HG02885 (cell line): Measurements from ENCODE around the gene ITPA.
A peak's percentile ranks its signal among the peaks of the same experiment; 100 is the strongest.
"Not testable (repeated sequence)": the region's sequence is repeated elsewhere in the genome, so short reads cannot be mapped to it uniquely, and the experiment has no call there.

Source experiments
- ATAC-seq: cut with Tn5 transposase; IDR thresholded peaks from one replicate; pipeline ENCODE4 v1.9.1; 2021; ENCODE audit warnings: mild to moderate bottlenecking; ENCODE audit not compliant: unreplicated experiment, poor library complexity

ITPA gene

GRCh38 chr20:3195590-3196237, 13.6 kb upstream of the ITPA start:
- ATAC-seq: no peak

DNA sequence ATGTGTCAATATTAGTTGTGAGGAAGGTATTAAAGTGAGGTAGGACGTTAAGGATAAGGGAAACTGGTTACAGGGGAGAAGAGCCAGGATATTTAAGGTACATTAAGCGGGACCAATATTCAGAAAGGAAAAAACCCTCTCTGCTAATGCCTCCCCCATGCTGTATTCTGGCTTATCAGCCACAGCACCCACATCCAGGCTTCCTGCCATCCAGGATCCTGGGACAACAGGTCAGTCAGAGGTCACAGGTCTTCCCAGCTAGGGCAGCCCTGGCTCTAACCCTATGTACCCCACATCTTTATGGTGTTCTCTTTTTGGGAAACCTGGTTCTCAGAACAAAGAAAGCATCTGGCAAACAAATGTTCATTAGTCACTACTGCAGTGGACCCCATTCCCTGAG, 10.1 kb upstream of the ITPA start:
- no peak for ATAC-seq

DNA sequence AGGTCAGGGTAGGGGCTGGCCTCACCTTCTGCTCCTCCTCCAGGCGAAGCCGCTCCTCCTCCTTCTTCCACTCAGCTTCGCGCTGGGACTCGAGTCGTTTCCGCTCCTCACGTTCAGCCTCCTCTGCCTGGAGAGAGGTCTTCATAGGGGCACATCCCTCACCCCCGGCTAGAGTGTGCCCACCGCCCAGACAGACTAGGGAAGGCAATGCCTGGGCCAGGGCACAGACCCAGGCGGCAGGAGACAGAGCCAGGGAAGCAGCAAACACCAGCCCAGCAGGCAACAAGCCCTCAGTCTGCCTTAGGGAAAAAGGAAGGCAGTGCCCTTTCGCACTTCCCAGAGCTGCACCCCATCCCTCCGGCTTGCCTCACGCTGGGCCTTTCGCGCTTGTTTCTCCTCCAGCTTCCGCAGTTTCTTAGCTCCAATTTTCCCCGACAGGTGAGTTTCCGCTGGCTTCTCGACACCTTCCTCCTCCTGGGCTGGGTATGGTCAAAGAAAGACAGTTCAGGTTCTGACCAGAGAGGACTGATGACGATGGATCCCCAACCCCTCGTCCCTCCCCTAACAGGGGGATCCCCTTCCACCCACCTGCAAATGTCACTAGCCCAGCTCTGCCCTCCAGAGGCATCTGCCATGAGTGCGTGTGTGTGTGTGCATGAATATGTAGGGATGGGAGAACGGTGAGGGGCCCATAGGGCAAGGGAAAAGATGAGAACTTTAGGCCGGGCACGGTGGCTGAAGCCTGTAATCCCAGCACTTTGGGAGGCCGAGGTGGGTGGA, 9.1 kb upstream of the ITPA start:
- ATAC-seq: no peak

DNA sequence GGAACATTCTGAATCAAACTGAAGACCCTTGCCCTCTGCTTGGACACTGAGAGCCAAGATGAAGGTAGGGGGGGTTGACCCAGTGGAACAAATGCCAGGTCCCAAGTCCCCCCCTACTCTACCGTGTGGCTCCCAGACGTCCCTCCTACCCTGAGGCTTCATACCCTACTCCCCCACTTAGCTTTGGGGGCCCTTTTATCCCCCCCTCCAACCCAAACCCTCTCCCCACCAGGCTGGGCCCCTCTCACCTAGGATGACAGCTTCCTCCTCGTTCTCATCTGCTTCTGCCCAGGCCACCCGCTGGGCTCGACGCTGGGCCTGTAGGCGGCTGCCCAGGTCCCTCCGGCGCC, 6.4 kb upstream of the ITPA start:
- ATAC-seq: no peak

DNA sequence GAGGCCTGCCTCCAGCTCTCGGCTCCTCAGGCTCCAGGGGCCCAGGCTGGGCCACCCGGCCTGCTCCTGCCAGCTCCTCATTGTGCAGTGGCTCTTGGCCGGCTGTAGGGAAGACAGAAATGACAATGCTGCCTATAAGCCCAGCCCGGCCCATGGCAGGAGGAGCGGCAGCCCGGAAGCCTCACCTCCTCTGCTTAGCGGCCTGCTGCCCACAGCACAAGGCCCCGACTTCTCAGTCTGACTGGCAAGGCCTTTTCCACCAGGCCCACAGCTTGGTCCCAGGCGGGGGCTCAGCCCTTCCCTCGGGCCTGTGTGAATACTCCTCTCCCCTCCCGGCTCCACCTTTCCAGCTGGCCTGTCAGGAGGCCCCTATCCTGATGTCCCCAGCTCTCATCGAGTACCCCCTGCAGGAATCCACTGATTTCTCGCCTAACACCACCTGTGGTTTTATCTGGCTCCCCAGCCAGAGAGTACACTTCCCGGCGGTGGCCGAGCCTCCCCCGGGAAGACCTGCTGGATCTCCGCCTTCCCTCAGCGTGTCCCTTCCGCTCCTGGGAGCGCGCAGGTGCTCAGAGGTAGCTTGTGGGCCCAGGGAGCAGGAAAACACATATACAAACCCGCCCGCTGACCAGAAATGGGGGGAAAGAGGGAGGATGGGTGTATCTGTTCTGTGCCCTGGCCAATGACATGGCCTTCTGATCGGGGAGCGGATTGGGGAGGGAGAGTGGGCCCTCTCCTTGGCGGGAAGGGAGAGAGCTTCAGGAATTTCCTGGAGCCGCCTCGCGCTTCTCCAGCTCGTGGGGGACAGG, 5.8 kb upstream of the ITPA start:
- peak; percentile 26 for ATAC-seq

DNA sequence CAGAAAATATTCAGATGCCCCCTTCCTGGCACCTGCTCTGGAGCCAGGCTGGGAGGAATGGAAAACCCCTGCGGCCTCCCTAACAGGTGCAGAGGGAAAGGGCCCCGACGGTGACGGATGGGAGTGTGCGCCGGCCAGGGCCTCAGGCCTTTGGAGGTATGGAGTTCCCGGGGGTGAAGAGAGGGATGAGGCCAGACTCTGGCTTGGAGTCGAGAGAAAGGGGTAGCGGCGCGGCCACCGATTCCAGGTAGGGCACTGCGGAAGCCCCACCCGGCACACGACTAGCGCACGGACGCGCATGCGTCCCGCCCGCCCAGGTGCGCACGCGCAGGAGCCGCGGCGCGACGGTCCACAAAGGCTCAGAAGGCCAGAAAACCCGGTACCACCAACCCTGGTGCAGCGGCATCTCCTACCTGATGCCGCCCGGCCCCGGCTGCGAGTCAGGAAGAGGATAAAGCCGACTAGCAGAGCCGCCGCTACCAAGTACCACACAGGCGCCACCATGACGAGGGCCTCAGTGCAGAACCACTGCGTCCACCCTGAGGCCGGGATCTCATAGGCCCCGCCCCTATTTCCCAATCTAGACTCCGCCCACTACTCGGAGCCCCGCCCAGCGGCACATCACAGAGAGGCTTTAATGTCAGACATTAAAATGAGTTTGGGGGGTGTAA, 5.0 kb upstream of the ITPA start, which contains the start of gene DDRGK1:
DDRGK1 (minus strand) TSS at position 559 of the 671 bp plus-strand sequence; CDS start at position 504, 55 bp downstream.
- peak; percentile 78 for ATAC-seq

DNA sequence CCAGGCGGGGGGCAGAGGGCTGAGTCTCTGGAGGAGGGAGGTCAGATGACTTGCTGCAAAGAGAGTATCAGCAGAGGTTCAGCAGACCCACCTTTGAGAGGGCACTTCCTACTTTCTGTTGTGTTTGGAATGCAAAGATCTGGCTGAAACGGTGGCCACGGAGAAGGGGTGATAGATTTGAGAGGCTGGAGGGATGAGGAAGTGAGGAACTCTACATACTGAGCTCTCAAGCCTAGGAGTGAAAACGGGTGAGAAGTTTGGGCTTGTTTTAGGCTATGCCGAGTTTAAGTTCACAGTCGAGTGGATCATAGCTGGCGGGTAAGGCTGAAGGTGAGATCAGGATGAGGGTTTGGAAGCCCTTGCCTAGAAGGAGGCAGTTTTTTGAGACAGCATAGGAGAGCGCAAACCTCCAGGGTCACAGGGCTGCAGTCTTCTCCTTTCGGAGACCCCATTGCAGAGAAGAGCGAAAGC, 477 bp upstream of the ITPA start:
- peak; percentile 3 for ATAC-seq

DNA sequence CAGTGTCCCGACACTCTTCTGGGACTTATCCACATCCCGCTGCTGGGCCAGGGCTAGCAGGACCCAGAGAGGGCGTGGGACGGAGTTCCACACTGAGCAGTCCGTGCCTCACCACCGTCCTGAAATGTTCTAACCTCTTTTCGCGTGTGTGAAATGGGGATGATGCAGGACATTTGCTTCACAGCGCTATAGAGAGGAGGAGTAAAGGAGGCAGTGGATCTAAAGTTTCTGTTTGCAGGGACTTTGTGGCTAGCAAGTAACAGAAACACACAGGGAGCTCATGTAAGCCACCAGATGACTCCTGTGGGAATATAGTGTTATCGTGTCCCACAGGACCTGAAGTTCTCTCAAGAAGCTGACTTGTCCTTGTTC, 634 bp downstream of the ITPA start:
- peak; percentile 7 for ATAC-seq

DNA sequence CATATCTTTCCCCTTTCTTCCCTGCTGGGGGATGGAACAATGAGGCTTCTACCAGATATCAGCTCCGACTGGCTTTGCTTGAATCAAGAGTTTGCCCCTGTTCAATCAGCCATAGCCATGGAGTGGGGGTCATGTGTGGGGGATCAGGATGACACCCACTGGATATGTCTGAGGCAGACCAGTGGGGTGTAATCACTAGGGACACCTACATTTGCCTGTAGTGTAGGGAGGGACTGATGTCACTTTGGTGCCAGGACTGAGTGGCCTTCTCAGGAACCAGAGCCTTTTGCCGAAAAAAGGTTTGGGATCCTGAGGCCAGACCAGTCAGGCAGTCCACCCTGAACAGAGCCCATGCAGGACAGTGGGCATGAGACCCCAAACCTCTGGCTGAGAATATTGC, 1.0 kb downstream of the ITPA start:
- no peak for ATAC-seq

DNA sequence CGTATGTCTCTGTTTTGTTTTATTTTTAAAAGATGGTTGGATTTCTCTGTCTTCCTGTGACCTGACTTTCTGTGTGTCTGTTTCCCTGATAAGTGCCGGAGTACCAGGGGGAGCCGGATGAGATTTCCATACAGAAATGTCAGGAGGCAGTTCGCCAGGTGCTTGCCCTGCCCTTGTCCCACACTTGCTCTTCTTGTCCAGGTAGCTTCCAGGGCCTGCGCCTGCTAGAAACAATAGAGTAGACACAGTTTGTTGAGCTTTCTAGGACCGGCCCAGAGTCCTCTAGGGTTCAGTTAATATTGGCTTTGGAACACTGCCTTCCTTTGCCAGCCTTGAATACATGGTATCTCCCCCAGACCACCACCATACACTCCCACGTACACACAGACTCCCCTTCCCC, 3.9 kb downstream of the ITPA start:
- no peak for ATAC-seq

GRCh38 chr20:3215359-3215917, 6.1 kb downstream of the ITPA start:
- ATAC-seq: not testable (repeated sequence)

DNA sequence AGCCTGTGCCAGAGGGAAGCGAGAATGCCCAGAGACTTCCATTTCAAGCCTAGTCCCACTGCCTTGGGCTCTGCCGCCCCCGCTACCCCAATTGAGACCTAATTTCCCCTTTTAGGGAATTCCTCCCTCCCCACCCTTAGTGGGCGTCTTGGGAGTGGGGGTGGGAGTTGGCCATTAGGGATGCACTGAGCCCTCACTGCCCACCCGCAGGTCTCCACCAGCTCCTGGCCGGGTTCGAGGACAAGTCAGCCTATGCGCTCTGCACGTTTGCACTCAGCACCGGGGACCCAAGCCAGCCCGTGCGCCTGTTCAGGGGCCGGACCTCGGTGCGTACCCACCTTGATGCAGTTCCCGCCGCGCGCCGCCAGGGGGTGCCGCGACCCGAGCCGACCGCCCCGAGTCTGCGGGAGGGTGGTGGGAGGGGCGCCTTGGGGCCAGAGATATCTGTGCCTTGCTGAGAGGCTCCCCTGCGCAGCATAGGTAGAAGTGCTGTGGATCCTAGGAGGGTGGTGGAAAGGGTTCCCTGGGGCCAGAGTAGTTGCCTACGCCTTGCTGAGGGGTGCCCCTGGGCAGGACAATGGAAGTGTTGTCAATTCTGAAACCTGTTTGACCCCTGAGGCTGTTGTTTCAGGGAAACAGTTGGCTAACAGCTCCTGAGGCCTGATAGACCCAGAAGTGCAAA, 9.2 kb downstream of the ITPA start:
- peak; percentile 82 for ATAC-seq

- ATAC-seq: no peak
These were observed 12.3 kb downstream of the ITPA start for GRCh38 chr20:3221398-3222226.

DNA sequence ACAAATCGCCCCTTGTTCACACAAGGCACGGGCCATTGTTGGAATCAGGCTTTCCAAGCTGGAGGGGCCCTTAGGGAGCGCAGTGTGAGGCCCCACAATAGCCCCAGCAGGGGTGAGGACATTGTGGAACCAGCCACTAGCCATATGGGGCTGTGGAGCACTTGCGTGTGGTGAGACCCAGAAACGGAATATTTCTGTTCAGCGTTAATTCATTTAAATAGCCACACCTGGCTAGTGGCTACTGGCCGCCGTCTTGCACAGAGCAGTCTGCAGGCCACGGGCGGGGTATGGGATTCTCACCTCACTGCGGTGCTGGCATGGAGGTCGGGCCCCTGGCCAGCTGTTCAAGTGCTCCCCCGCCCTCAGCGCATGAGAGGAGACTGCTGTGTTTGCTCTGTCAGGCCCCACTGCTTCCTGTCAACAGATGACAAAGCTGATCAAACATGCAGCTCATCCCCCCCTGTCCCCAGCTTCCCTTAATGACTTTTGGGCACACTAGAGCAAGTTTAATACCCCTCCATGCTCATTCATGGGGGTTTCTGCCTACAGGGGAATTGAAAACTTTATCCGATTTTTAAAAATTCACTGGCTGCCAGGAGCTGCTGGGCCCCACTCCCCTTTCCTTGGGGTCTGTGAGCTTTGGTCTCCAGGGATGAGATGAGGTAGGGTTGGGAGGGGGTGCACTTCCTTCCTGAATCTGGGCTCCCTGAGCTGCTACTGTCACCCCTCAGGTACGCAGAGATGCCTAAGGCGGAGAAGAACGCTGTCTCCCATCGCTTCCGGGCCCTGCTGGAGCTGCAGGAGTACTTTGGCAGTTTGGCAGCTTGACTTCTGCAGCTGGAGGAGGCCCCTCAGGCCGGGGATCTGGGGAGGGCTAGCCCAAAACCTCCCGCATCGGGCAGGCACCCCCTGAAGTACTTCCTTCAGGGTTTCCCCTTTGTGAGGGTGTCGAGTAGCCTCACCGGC, 13.6 kb downstream of the ITPA start:
- ATAC-seq: no peak

GRCh38 chr20:3223651-3223993, 14.3 kb downstream of the ITPA start:
- ATAC-seq: no peak

DNA sequence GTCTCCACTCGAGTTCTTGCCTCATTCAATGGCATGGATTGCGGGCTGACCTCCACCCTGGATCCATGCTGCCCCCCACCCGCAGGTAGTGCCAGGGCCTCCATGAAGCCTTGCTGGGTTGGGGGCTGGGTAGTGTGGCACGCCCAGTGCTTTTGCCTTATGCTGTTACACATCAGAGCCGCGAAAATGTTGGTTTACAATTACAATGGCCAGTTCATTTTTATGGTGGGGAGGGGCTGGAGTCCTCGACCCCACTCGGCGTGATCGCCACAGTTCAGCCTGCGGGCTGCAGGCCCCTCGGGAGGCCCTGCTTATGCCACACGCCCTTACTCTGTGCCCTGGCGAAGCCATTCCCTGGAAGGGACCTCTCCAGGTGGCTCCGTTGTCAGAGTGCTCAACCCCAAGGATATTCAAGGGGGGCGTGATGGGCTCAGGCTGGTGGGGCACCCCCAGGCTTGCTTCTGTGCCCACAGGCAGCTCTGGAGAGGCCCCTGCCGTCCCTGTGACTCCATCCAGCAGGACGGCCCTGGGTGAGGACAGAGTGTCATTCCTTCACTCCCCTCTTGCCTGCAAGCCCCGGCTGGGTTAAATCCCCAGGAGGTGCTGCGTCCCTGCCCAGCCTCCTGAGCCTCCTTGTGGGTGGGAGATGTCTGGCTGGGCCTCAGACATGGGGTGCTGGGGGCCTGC, 14.8 kb downstream of the ITPA start:
- no peak for ATAC-seq

- no peak for ATAC-seq
These were observed 15.6 kb downstream of the ITPA start for GRCh38 chr20:3224681-3225421.
